Activated T-cell treated with anti-CD3 and anti-CD28 coated beads for 48 hours (primary cell): ENCODE measurements around the gene ABCA7.
"Not testable (repeated sequence)": the region's sequence is repeated elsewhere in the genome, so short reads cannot be mapped to it uniquely, and the experiment has no call there.

Experiments used
- DNase-seq: peaks from one replicate; pipeline ENCODE4 v3.0.0-alpha.2; 2020; ENCODE audit warnings: low read depth

ABCA7 gene

GRCh38 chr19:1017115-1017905, 22.6 kb upstream of the ABCA7 start:
- DNase-seq, result no peak

- DNase-seq, result no peak
These were observed 22.0 kb upstream of the ABCA7 start for GRCh38 chr19:1017906-1018305.

- no peak for DNase-seq
These were observed 21.5 kb upstream of the ABCA7 start for GRCh38 chr19:1018393-1018792.

GRCh38 chr19:1018932-1019615, 20.8 kb upstream of the ABCA7 start:
- no peak for DNase-seq

GRCh38 chr19:1019616-1019961, 20.3 kb upstream of the ABCA7 start:
- no peak for DNase-seq

GRCh38 chr19:1019980-1020867, 19.7 kb upstream of the ABCA7 start:
- DNase-seq, result no peak

- peak; percentile 97 for DNase-seq
These were observed 19.0 kb upstream of the ABCA7 start, which contains the start of gene TMEM259 for GRCh38 chr19:1020868-1021425. Gene TMEM259 (minus strand): TSS chr19:1021123. CDS start chr19:1020996, 127 bp downstream.

GRCh38 chr19:1023883-1024188, 16.1 kb upstream of the ABCA7 start:
- DNase-seq, result not testable (repeated sequence)

GRCh38 chr19:1025080-1025479, 14.8 kb upstream of the ABCA7 start:
- DNase-seq, result not testable (repeated sequence)

- DNase-seq, result peak; percentile 70
These were observed 13.7 kb upstream of the ABCA7 start, which contains the start of gene CNN2 for GRCh38 chr19:1025960-1026782. Gene CNN2 (plus strand): TSS chr19:1026608. CDS start chr19:1026662, 54 bp downstream.

- DNase-seq, result no peak
These were observed 12.9 kb upstream of the ABCA7 start for GRCh38 chr19:1026783-1027649.

GRCh38 chr19:1027650-1028061, 12.3 kb upstream of the ABCA7 start:
- DNase-seq, result no peak

GRCh38 chr19:1028062-1028926, 11.6 kb upstream of the ABCA7 start:
- no peak for DNase-seq

GRCh38 chr19:1032264-1032867, 7.5 kb upstream of the ABCA7 start:
- DNase-seq, result no peak

- DNase-seq, result no peak
These were observed 3.8 kb upstream of the ABCA7 start for GRCh38 chr19:1035998-1036621.

GRCh38 chr19:1037621-1038064, 2.3 kb upstream of the ABCA7 start:
- DNase-seq, result no peak

- DNase-seq, result no peak
These were observed 795 bp upstream of the ABCA7 start for GRCh38 chr19:1038978-1039645.
